CD14-positive monocyte (primary cell): Measurements from ENCODE around the gene MAST4. TPM values are rescaled to one million over a fixed set of nuclear protein-coding genes. Genes with fewer than 3 reads are reported as not detected.

Source experiments
- DNase-seq, 3 donors: peaks; one replicate each; pipeline ENCODE4 v3.0.0-alpha.2; 2011 to 2022
- H2AFZ ChIP-seq: 2 replicates; pipeline ENCODE4 v1.6.0; 2012; ENCODE audit warnings: mild to moderate bottlenecking, low read depth, low read length, inconsistent platforms; ENCODE audit not compliant: insufficient read depth, poor library complexity, severe bottlenecking
- H3K27ac ChIP-seq, 2 donors: 1 replicate in 1 of 2; 2 replicates in 1 of 2; pipeline ENCODE4 v1.5.1; 2012 to 2013; ENCODE audit warnings: low read length in 2 of 2, control low read depth in 1 of 2, inconsistent platforms in 1 of 2, low read depth in 1 of 2, mild to moderate bottlenecking in 1 of 2
- H3K27me3 ChIP-seq, 2 donors: one replicate each; pipeline versions ENCODE4 v1.6.0 to v1.6.1; 2011 to 2013; ENCODE audit warnings: low read length in 2 of 2; ENCODE audit not compliant: control insufficient read depth in 2 of 2, insufficient read depth in 2 of 2
- H3K36me3 ChIP-seq, 2 donors: replicated peaks in 1 of 2; 1 replicate in 1 of 2; 2 replicates in 1 of 2; pipeline versions ENCODE4 v1.5.1 to v1.6.1; 2012 to 2013; ENCODE audit warnings: low read length in 2 of 2, control low read depth in 1 of 2, inconsistent platforms in 1 of 2, mild to moderate bottlenecking in 1 of 2; ENCODE audit not compliant: insufficient read depth in 2 of 2, control insufficient read depth in 1 of 2
- H3K4me1 ChIP-seq, 2 donors: 1 replicate in 1 of 2; 2 replicates in 1 of 2; pipeline versions ENCODE4 v1.5.1 to v1.6.1; 2012 to 2013; ENCODE audit warnings: low read length in 2 of 2, control low read depth in 1 of 2, inconsistent platforms in 1 of 2, mild to moderate bottlenecking in 1 of 2, moderate library complexity in 1 of 2; ENCODE audit not compliant: insufficient read depth in 2 of 2, control insufficient read depth in 1 of 2
- H3K4me2 ChIP-seq: replicated peaks from 2 replicates; pipeline ENCODE3; 2012; ENCODE audit warnings: low read length, moderate library complexity, mild to moderate bottlenecking; ENCODE audit not compliant: poor library complexity, severe bottlenecking; ENCODE audit errors: extremely low read depth
- H3K4me3 ChIP-seq, 3 experiments: fragments of 200-600 bp in 1 of 3; sonication (generic) in 1 of 3; replicated peaks in 1 of 3; 1 replicate in 2 of 3; 2 replicates in 1 of 3; pipeline ENCODE4 v1.5.1; 2011 to 2013; ENCODE audit warnings: low read length in 3 of 3, mild to moderate bottlenecking in 3 of 3, control low read depth in 2 of 3, low read depth in 2 of 3, inconsistent platforms in 1 of 3, moderate library complexity in 1 of 3
- H3K79me2 ChIP-seq: 2 replicates; pipeline ENCODE4 v1.6.0; 2012; ENCODE audit warnings: mild to moderate bottlenecking, control low read depth, inconsistent platforms, low read length, moderate library complexity; ENCODE audit not compliant: insufficient read depth
- H3K9ac ChIP-seq: 2 replicates; pipeline ENCODE4 v1.6.0; 2017; ENCODE audit warnings: low read length, mild to moderate bottlenecking; ENCODE audit not compliant: insufficient read depth, poor library complexity, severe bottlenecking
- H3K9me3 ChIP-seq, 2 donors: replicated peaks in 1 of 2; 1 replicate in 1 of 2; 2 replicates in 1 of 2; pipeline versions ENCODE4 v1.5.1 to v1.6.1; 2012 to 2013; ENCODE audit warnings: low read length in 2 of 2, control low read depth in 1 of 2; ENCODE audit not compliant: control insufficient read depth in 1 of 2, insufficient read depth in 1 of 2
- H4K20me1 ChIP-seq: 2 replicates; pipeline ENCODE4 v1.6.0; 2012; ENCODE audit warnings: mild to moderate bottlenecking, low read length, control low read depth, moderate library complexity; ENCODE audit not compliant: insufficient read depth
- H3K27ac Mint-ChIP-seq, 7 donors: one replicate each; pipeline ENCODE4 v1.8.0; 2020; ENCODE audit warnings: mild to moderate bottlenecking in 7 of 7, mixed read lengths in 7 of 7, moderate library complexity in 6 of 7, inconsistent platforms in 2 of 7
- H3K27me3 Mint-ChIP-seq, 3 donors: one replicate each; pipeline ENCODE4 v1.8.0; 2021 to 2022; ENCODE audit warnings: low read depth in 3 of 3, mild to moderate bottlenecking in 3 of 3, mixed read lengths in 3 of 3, moderate library complexity in 3 of 3, inconsistent platforms in 1 of 3
- H3K36me3 Mint-ChIP-seq, 2 donors: one replicate each; pipeline ENCODE4 v1.8.0; 2020; ENCODE audit warnings: mixed read lengths in 2 of 2, inconsistent platforms in 1 of 2, mild to moderate bottlenecking in 1 of 2
- H3K4me1 Mint-ChIP-seq: one replicate; pipeline ENCODE4 v1.8.0; 2020; ENCODE audit warnings: mild to moderate bottlenecking, mixed read lengths
- H3K4me3 Mint-ChIP-seq, 2 donors: one replicate each; pipeline ENCODE4 v1.8.0; 2020; ENCODE audit warnings: mild to moderate bottlenecking in 2 of 2, mixed read lengths in 2 of 2, moderate library complexity in 1 of 2
- H3K9me3 Mint-ChIP-seq, 7 donors: one replicate each; pipeline ENCODE4 v1.8.0; 2020 to 2022; ENCODE audit warnings: mixed read lengths in 7 of 7, mild to moderate bottlenecking in 6 of 7, moderate library complexity in 6 of 7, inconsistent platforms in 2 of 7
- CTCF ChIP-seq: fragments of 200-600 bp; IDR thresholded peaks from one replicate; pipeline ENCODE4 v1.8.0; 2022; ENCODE audit warnings: antibody characterized with exemption, mild to moderate bottlenecking
- WGBS: methylation state at CpG from one replicate; pipeline ENCODE4 v1.1.5; 2013; ENCODE audit warnings: missing lambda C conversion rate; ENCODE audit not compliant: insufficient coverage; 5-methylcytosine and 5-hydroxymethylcytosine counted together
- intact Hi-C, 2 donors: fragments of 100-400 bp; cut with micrococcal nuclease; formaldehyde crosslinking; loops; one replicate each; pipeline versions ENCODE4 v1.15.0 to v1.15.1; 2023
- polyA plus RNA-seq, 3 donors: library from polyadenylated mRNA; depleted of rRNA in 1 of 3; unstranded in 2 of 3; stranded (reverse) in 1 of 3; fragments of 300-500 nt in 2 of 3; fragments of >200 nt in 1 of 3; fragmentation: Illumina TruSeq in 2 of 3; gene quantifications; 1 replicate in 2 of 3; 2 replicates in 1 of 3; pipeline ENCODE4 v1.2.3, GENCODE V29; 2012 to 2021

MAST4 gene
- polyA plus RNA-seq, 3 donors, result 0.03 to 0.24 TPM; not detected in 1

GRCh38 chr5:67129768-67130167 lies 533.6 kb downstream of the MAST4 start:
- no peak for DNase-seq
- H3K27ac Mint-ChIP-seq, result no peak overlapping the region
- Histone ChIP-seq H3K27ac (no peak overlapping the region), H4K20me1 (no peaks in the 10 kb centered on the region), H3K9me3 (no peaks in the 10 kb centered on the region), H2AFZ (no peak overlapping the region), H3K36me3 (no peaks in the 10 kb centered on the region), H3K79me2 (no peaks in the 10 kb centered on the region), H3K4me1 (no peaks in the 10 kb centered on the region), H3K4me2 (no peak overlapping the region), H3K9ac (no peak overlapping the region), H3K4me3 (no peak overlapping the region), H3K27me3 (no peaks in the 10 kb centered on the region)
- TF ChIP-seq CTCF, result no peak
- no peaks in the 10 kb centered on the region for H3K36me3 Mint-ChIP-seq
- peaks cover 0 to 8% (median 1%) of the 10 kb centered on the region in 7 donors for H3K9me3 Mint-ChIP-seq
- peaks cover 2% of the 10 kb centered on the region for H3K4me1 Mint-ChIP-seq
- no peaks in the 10 kb centered on the region for H3K27me3 Mint-ChIP-seq
- intact Hi-C loops, result no loop called here
- no CpG with 5 or more reads among the region's 2 CpGs for WGBS
- H3K4me3 Mint-ChIP-seq, result no peak overlapping the region

GRCh38 chr5:67133217-67133616 lies 537.0 kb downstream of the MAST4 start:
- no peak overlapping the region for H3K4me3 ChIP-seq
- H4K20me1 ChIP-seq, result no peaks in the 10 kb centered on the region
- H3K4me2 ChIP-seq, result no peak overlapping the region
- no peak overlapping the region for H3K27ac ChIP-seq
- H3K9me3 ChIP-seq, result no peaks in the 10 kb centered on the region
- DNase-seq, result no peak
- 50% methylated on average over 2 of the region's 2 CpGs for WGBS
- Mint-ChIP-seq H3K36me3 (no peaks in the 10 kb centered on the region), H3K4me1 (peaks cover 2% of the 10 kb centered on the region), H3K27ac (no peak overlapping the region), H3K4me3 (no peak overlapping the region), H3K9me3 (no peaks in the 10 kb centered on the region), H3K27me3 (no peaks in the 10 kb centered on the region)
- H3K36me3 ChIP-seq, result no peaks in the 10 kb centered on the region
- no peaks in the 10 kb centered on the region for H3K27me3 ChIP-seq
- H3K9ac ChIP-seq, result no peak overlapping the region
- intact Hi-C loops, result no loop called here
- H3K4me1 ChIP-seq, result no peaks in the 10 kb centered on the region
- H2AFZ ChIP-seq, result no peak overlapping the region
- no peak for TF ChIP-seq CTCF
- no peaks in the 10 kb centered on the region for H3K79me2 ChIP-seq
